Rectal smooth muscle tissue (tissue), 1 donor: ENCODE data around the gene PHLPP1.

ENCODE experiments used
- H3K27ac ChIP-seq: one replicate; pipeline ENCODE4 v1.7.0; 2013; ENCODE audit warnings: low read depth, low read length, inconsistent platforms
- H3K27me3 ChIP-seq: one replicate; pipeline ENCODE4 v1.7.0; 2013; ENCODE audit warnings: low read length; ENCODE audit not compliant: control insufficient read depth, insufficient read depth
- H3K36me3 ChIP-seq: one replicate; pipeline ENCODE4 v1.7.0; 2013; ENCODE audit warnings: low read length; ENCODE audit not compliant: control insufficient read depth, insufficient read depth
- H3K4me1 ChIP-seq: one replicate; pipeline ENCODE4 v1.7.0; 2013; ENCODE audit warnings: low read length; ENCODE audit not compliant: control insufficient read depth, insufficient read depth
- H3K4me3 ChIP-seq: one replicate; pipeline ENCODE4 v1.7.0; 2013; ENCODE audit warnings: low read length
- H3K9ac ChIP-seq: one replicate; pipeline ENCODE4 v1.7.0; 2013; ENCODE audit warnings: low read length

The PHLPP1 gene

GRCh38 chr18:62997076-62997475, 281.7 kb downstream of the PHLPP1 start:
- Histone ChIP-seq H3K36me3 (no peaks in the 10 kb centered on the region), H3K4me3 (no peak overlapping the region), H3K27ac (no peak overlapping the region), H3K9ac (no peak overlapping the region), H3K4me1 (no peaks in the 10 kb centered on the region), H3K27me3 (no peaks in the 10 kb centered on the region)

DNA sequence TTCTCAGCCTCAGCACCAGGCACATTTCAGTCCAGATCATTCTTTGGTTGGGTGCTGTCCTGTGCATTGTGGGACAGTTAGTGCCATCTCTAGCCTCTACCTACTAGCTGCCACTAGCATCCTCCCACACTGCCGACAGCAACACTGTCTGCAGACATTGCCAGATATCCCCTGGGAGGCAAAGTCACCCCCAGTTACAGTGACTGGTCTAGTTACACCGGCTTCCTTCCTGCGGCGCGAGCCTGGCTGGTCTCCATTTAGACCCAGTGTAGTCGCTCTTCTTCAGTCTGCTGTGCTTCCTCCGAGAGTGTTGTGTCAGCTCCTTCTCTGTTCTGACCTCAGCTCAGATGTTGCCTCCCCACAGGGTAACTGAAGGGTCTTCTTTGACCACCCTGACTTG, 283.1 kb downstream of the PHLPP1 start:
- Histone ChIP-seq H3K36me3 (no peaks in the 10 kb centered on the region), H3K27ac (no peak overlapping the region), H3K4me3 (no peak overlapping the region), H3K9ac (no peak overlapping the region), H3K4me1 (no peaks in the 10 kb centered on the region), H3K27me3 (no peaks in the 10 kb centered on the region)

DNA sequence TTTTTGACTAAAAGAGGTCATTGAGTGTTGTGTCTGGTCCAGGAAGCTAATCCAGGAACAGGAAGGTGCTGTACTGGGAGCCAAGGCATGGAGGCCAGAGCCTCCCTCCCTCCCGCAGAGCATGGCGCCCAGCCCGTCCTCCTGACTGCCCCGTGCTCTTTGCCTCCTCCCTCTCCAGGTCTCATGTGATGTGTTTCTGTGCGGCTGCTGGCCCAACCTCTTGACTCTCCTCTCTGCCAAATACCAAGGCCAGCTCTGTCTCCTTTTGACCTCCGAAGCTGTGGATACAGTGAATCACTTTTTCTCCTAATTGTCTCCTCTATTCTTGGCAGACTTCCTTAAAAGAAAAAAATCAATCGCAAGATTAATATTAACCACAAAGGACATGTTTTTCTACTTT, 284.1 kb downstream of the PHLPP1 start:
- no peaks in the 10 kb centered on the region for H3K4me1 ChIP-seq
- no peaks in the 10 kb centered on the region for H3K27me3 ChIP-seq
- H3K27ac ChIP-seq: no peak overlapping the region
- H3K9ac ChIP-seq: no peak overlapping the region
- no peak overlapping the region for H3K4me3 ChIP-seq
- no peaks in the 10 kb centered on the region for H3K36me3 ChIP-seq

GRCh38 chr18:62999921-63000320, 284.6 kb downstream of the PHLPP1 start:
- H3K4me3 ChIP-seq: no peak overlapping the region
- no peaks in the 10 kb centered on the region for H3K4me1 ChIP-seq
- H3K27me3 ChIP-seq: no peaks in the 10 kb centered on the region
- no peak overlapping the region for H3K9ac ChIP-seq
- no peaks in the 10 kb centered on the region for H3K36me3 ChIP-seq
- no peak overlapping the region for H3K27ac ChIP-seq

GRCh38 chr18:63000839-63001238, 285.5 kb downstream of the PHLPP1 start:
- H3K27me3 ChIP-seq: no peaks in the 10 kb centered on the region
- H3K4me3 ChIP-seq: no peak overlapping the region
- no peaks in the 10 kb centered on the region for H3K4me1 ChIP-seq
- no peak overlapping the region for H3K27ac ChIP-seq
- no peak overlapping the region for H3K9ac ChIP-seq
- H3K36me3 ChIP-seq: no peaks in the 10 kb centered on the region

- Histone ChIP-seq H3K4me1 (no peaks in the 10 kb centered on the region), H3K27me3 (no peaks in the 10 kb centered on the region), H3K36me3 (no peaks in the 10 kb centered on the region), H3K4me3 (no peak overlapping the region), H3K9ac (no peak overlapping the region), H3K27ac (no peak overlapping the region)
These were observed 286.5 kb downstream of the PHLPP1 start for GRCh38 chr18:63001861-63002260.

GRCh38 chr18:63002305-63002704, 287.0 kb downstream of the PHLPP1 start:
- Histone ChIP-seq H3K4me1 (no peaks in the 10 kb centered on the region), H3K27me3 (no peaks in the 10 kb centered on the region), H3K9ac (no peak overlapping the region), H3K27ac (no peak overlapping the region), H3K4me3 (no peak overlapping the region), H3K36me3 (no peaks in the 10 kb centered on the region)

GRCh38 chr18:63002803-63003445, 287.6 kb downstream of the PHLPP1 start:
- Histone ChIP-seq H3K9ac (no peak overlapping the region), H3K36me3 (no peaks in the 10 kb centered on the region), H3K4me3 (no peak overlapping the region), H3K27me3 (no peaks in the 10 kb centered on the region), H3K4me1 (no peaks in the 10 kb centered on the region), H3K27ac (no peak overlapping the region)

GRCh38 chr18:63003899-63004298, 288.6 kb downstream of the PHLPP1 start:
- H3K4me1 ChIP-seq: no peaks in the 10 kb centered on the region
- H3K36me3 ChIP-seq: no peaks in the 10 kb centered on the region
- H3K9ac ChIP-seq: no peak overlapping the region
- no peak overlapping the region for H3K4me3 ChIP-seq
- H3K27ac ChIP-seq: no peak overlapping the region
- no peaks in the 10 kb centered on the region for H3K27me3 ChIP-seq

- Histone ChIP-seq H3K27me3 (no peaks in the 10 kb centered on the region), H3K9ac (no peak overlapping the region), H3K36me3 (no peaks in the 10 kb centered on the region), H3K27ac (no peak overlapping the region), H3K4me3 (no peak overlapping the region), H3K4me1 (no peaks in the 10 kb centered on the region)
These were observed 289.2 kb downstream of the PHLPP1 start for GRCh38 chr18:63004466-63005089.

- no peak overlapping the region for H3K27ac ChIP-seq
- H3K4me3 ChIP-seq: no peak overlapping the region
- H3K9ac ChIP-seq: no peak overlapping the region
- H3K27me3 ChIP-seq: no peaks in the 10 kb centered on the region
- no peaks in the 10 kb centered on the region for H3K4me1 ChIP-seq
- H3K36me3 ChIP-seq: no peaks in the 10 kb centered on the region
These were observed 290.0 kb downstream of the PHLPP1 start for GRCh38 chr18:63005306-63005705.

- Histone ChIP-seq H3K27ac (no peak overlapping the region), H3K9ac (no peak overlapping the region), H3K36me3 (no peaks in the 10 kb centered on the region), H3K4me3 (no peak overlapping the region), H3K4me1 (no peaks in the 10 kb centered on the region), H3K27me3 (no peaks in the 10 kb centered on the region)
These were observed 291.9 kb downstream of the PHLPP1 start for GRCh38 chr18:63007231-63007630.

DNA sequence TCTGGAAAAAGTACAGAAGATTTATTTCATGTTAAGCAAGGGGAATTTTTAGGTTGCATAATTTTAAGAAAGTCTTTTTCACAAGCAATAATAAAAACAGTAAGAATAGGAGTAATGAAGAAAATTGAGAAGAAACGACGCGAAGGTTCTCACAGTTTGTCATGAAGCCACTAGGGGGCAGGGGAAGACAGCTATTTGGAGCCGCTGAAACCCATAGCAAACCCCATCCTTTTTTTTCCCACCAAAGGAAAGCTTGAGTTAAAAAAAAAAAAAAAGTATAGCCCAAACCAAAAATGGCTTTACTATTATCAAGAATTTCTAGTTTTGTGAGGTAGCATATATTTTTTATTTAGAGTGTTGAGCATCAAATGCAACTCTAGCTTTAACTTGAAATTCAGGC, 300.9 kb downstream of the PHLPP1 start:
- Histone ChIP-seq H3K27ac (no peak overlapping the region), H3K27me3 (no peaks in the 10 kb centered on the region), H3K36me3 (no peaks in the 10 kb centered on the region), H3K9ac (no peak overlapping the region), H3K4me3 (no peak overlapping the region), H3K4me1 (no peaks in the 10 kb centered on the region)
